Endometrium (tissue), 2 donors: ENCODE measurements around the gene USP36.
"Not testable (repeated sequence)": the region's sequence is repeated elsewhere in the genome, so short reads cannot be mapped to it uniquely, and the experiment has no call there.

Experiments
- FAIRE-seq: peaks from 2 replicates; lab custom pipeline; 2012; peaks lifted over from hg19 to GRCh38; lab: Jason Lieb, UNC
- donor health status: control.
- donor health status: control.

Gene USP36

DNA sequence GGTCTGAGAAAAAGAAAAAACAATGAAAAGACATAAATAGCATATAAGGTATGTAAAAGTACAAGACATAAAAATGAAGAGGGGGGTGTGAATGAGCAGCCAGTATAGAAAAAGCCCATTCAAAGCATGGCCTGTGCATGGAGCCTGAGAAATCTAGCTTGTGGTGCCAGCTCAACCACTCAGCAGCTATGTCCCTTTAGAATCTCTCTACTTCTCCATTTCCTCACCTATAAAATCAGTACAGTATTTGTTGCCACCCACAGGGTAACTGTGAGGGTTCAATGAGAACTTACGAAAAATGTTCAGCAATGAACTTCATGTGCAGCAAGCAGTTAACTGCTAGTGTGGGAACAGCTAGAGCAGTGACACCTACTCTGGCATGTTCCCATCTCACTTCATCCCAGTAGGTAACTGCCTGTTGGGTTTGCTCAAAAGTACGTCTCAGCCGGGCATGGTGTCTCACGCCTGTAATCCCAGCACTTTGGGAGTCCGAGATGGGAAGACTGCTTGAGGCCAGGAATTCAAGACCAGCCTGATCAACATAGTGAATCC lies 73.8 kb downstream of the USP36 start:
- no peak for FAIRE-seq

DNA sequence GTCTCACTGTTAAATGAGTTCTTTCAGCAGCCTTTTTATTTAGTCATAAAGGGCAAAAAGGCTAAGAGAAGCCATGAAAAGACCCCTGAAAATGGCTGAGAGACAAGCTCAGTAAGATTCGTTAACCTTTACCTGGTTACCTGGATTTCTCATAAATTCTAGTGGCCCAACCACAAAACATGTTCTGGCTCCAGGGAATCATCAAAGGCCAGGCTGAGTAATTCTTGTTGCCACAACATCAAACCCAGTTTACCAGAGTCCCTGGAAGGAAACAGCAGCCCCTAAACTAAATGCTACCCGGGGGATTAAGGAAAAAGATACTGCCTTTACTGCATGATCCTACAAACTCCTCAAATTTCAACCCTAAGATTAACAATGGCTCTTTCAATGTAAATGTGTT lies 74.4 kb downstream of the USP36 start:
- FAIRE-seq: no peak

DNA sequence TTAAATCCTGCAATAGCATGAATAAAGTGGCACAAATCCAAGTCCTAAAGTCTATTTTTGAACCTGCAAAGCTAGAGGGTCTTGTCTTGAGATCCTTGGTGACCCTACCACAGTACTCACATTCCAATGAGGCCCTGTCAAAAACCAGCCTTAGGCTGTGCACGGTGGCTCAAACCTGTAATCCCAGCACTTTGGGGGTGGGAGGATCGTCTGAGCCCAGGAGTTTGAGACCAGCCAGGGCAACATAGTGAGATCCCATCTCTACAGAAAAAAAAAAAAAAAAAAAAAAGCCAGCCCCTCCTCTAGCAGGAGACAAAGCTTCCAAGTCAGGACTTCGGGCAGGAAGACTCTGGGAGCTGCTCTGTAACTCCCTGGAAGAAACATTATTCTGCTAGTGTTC lies 74.8 kb downstream of the USP36 start:
- FAIRE-seq: no peak

DNA sequence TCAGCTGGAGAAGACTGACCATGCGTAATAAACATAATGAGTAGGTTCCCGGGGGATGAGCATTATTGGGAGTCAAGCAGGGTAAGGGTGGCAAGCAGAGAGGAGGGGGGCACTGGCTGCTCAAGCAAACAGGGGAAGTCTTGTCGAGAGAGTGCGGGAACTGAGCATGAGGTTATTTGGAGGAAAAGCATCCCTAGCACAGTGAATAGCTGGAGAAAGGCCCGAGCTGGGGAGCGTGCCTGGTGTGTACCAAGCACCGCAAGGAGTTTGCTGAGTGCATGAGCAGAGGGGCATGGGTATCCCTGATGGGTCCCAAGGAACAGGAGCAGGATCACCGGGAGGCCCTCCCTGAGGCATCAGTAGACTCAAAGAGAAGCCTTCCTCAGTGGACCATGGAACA lies 75.7 kb downstream of the USP36 start:
- FAIRE-seq: no peak

DNA sequence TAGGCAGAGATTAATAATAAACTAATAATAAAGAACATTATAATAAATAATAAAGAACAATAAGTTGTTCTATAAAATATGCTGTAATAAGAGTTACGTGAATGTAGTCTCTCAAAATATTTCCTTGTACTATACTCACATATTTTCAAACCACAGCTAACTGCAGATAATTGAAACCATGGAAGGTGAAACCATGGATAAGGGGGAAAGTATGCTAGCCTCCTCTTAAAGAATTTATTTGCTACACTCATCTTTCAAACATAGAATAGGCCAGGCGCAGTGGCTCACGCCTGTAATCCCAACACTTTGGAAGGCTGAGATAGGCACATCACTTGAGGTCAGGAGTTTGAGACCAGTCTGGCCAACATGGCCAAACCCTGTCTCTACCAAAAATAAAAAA lies 77.1 kb downstream of the USP36 start:
- no peak for FAIRE-seq

DNA sequence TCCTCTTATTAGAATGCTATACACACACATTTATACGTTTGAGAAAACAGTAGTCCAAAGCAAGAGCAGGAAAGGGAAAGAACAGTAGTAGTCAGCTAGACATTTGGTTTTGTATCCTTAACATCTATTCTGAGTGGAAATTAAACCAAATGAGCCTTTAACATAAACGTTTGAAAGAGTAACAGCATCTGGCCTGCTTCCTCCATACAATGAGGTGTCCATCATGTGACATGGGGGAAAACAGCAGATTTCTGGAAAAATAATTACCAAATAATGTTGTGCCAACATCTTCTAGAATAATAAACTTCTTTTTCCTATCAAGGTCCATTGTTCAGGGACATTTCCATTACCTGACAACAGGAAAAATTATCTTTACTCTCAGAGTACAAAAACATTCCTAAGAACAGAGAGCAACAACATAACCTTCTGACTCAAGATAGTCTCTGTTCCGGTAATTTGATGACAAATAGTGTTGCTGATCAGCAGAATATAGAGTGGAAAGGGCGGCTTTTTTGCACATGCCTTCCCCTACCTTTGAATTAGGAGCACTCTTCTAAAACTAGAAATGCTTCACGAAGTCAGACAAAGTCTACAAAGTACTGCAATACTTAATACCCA lies 78.7 kb downstream of the USP36 start:
- no peak for FAIRE-seq

DNA sequence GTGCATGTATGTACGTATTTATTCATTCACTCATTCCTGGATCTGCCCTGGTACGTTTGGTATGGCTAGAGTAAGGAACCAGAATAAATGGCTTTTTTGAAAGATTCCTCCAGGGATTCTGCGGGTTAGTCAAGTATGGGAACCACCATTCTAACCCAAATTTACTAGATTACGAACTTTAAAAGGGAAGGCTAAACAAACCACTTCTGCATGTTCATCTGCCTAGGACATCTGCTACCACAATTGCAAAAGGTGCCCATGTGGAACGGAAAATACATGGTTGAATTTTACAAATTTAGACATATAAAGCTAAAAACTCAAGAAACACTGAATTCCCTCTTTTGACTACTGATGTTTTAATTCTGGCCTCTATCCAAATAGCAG lies 80.7 kb downstream of the USP36 start:
- FAIRE-seq: no peak

DNA sequence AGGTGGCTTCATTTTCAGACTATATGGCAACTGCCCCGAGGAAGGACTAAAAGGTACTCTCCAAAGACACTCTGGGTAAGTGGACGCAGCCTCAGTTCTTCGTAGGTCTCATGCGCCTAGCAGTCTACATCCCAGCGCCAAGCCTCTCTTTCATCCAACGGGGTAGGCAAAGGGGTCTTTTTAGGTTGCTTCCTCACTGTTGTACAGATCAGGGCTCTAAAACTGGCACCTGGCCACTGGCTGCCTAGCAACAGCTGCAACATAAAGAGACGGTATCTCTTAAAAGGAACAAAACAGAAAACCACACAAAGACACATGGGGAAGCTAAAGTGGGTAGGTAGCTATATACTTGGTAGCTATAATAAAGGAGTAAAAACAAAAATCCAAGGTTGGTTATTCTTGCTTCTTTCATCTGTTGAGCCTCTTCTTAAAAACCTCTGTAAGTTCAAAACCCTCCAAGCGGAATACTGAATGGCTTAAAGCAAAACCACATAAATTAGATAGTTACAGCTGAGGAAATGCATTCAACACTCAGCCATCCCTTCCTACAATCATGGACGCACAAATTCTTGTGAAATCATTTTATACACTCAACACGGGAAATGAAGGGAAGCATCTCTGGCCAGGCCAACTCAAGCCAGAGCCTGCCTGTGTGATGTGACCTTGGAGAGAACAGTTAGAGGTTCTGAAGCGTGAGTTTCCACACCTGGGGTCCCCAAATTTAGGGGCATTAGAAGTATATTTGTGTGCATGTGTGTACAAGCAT lies 81.2 kb downstream of the USP36 start:
- FAIRE-seq: no peak

DNA sequence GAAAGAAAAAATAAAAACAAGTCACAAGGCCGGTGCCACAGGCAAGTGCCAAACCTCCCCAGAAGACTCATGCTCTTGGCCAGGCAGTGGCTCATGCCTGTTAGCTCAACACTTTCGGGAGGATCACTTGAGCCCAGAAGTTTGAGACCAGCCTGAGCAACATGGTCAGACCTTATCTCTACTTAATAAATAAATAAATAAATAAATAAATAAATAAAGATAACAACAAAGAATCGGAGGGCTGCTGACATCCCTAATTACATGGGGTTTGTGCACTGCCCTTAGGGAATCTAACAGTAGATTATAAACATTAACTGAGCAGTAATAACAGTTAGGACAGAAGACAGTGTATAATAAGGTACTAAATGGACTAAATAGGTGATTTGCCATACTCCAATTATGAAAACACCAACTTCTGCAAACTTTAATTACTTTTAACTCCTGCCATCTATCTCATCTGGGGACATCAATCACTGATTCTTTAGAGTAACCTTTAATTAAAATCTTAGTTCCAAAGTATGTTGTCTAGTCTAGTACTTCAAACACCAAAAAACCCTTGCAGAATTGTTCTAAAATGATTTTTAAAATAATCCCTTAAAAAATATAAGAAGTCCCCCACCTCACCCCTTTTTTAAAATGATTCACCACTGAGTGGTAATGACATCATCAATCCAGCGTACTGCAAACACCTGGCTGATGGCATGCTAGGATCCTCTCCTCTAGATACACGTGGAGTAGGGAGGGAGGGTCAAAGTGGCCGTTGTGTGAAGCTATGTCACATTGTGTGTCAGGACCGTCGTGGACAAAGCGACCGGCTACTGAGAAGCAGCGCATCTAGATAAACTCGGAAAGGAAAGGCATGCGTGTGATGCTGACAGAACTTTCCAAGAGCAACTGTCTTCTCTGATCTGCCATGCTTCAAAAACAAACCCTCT lies 87.0 kb downstream of the USP36 start:
- FAIRE-seq: no peak

DNA sequence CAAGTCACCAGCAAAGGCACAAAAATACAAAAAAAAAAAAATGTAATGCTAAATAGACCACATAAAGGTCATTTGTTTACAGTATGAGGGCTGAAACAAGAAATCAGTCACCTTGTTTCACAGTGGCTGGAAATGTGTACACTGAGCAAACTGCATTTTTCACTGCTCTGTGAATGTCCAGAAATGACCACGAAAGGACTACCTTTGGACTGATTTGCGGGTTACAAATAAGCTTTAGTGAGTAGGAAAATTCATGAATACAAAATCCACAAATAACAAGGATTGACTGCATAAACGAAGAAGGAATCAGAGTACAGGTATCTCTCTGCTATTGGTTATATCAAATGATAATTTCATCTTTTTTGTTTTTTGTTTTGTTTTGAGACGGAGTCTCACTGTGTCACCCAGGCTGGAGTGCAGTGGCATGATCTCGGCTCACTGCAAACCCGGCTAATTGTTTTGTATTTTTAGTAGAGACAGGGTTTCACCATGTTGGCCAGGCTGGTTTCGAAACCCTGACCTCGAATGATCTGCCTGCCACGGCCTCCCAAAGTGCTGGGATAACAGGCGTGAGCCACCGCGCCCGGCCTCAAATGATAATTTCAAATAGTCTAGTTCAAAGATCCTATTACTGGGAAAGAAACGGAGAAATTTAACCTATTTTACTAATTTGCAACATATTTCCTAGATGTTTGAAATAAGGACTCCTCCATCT lies 89.0 kb downstream of the USP36 start:
- no peak for FAIRE-seq

DNA sequence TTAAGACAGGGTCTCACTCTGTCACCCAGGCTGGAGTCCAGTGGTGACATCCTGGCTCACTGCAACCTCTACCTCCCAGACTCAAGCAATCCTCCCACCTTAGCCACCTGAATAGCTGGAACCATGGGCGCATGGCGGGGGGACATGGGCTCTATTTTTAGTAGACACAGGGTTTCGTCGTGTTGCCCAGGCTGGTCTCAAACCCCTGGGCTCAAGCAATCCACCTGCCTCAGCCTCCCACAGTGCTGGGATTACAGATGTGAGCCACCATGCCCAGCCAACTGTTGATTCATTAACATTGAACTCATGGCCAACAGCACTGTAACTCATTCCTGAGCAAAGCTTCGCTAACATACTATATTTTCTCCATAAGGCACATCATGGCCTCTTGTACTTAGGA lies 89.6 kb downstream of the USP36 start:
- FAIRE-seq: not testable (repeated sequence)

DNA sequence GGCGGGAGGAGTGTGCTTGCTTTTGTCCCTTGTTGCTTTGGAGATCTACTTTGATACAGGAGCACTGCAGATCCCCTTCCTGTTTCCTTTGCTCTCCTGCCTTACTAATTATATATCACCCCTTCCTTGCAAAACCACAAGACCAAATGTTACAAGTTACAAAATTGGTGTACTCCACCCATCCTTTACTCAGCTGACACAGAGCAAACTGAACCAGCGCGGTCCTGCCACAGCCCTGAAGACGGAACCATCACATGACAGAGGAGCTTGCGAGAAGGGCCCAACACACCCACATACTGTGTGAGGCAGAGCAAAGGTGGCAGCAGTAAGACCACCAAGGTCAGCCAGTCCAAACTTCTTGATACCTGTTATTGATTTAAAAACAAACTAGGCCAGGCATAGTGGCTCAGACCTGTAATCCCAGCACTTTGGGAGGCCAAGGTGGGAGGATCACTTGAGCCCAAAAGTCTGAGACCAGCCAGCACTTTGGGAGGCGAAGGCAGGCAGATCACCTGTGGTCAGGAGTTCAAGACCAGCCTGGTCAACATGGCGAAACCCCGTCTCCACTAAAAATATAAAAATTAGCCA lies 91.8 kb downstream of the USP36 start:
- FAIRE-seq: no peak

DNA sequence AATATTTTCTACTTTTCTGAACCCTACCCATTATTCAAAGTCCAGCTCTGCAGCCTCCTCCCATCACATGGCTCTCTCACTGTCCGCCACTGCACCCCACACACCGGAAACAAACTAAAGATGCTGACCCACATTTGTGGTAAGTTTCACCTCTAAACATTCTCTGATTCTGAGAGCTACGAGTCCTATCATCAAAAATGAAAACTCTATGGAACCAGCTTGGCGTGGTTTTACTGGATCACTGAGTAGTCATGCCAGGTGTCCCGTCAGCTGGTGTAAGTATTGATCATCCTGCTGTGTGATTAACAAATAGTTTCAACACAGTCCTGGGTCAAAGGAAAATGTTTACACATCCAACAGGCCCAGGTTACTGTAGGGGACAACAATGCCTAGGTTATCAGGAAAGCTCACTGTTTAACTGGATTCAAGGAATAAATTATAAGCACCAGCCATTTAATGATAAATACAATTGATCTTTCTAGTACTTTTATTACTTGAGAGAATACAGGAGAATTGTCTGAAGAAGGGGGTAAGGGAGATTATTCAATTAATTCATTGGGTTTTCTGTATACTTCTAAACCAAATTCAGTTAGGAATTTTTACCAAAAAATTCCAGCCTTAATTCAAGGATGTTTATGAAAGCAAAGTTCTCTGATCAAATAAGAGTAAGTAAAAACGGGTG lies 92.4 kb downstream of the USP36 start:
- FAIRE-seq: no peak

DNA sequence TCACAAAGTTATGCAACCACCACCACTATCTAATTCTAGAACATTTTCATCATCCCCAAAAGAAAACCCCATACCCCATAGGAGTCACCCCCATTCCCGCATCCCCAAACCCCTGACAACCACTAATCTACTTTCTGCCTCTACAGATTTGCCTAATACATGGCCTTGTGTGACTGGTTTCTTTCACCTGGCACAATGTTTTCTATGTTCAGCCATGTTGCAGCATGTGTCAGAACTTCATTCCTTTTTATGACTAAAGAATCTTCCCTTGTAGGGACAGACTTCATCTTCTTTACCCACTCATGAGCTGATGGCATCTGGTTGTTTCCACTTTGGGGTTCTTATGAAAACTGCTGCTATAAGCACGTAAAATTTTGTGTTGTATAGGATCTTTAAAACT lies 93.1 kb downstream of the USP36 start:
- no peak for FAIRE-seq

DNA sequence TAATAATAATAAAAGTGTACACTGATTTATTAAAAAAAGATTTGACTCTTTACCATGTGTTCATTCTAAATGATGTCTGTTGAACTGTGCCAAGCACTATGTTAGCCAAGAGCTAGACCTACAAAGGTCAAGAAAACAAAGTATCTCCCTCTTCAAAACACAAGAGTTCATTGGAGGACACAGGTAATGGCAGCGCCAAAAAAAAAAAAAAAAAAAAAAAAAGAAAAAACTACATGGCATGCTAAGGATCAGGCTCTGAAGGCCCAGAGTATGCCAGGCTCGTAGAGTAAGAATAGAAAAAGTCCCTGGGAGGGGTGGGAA lies 93.7 kb downstream of the USP36 start:
- no peak for FAIRE-seq

DNA sequence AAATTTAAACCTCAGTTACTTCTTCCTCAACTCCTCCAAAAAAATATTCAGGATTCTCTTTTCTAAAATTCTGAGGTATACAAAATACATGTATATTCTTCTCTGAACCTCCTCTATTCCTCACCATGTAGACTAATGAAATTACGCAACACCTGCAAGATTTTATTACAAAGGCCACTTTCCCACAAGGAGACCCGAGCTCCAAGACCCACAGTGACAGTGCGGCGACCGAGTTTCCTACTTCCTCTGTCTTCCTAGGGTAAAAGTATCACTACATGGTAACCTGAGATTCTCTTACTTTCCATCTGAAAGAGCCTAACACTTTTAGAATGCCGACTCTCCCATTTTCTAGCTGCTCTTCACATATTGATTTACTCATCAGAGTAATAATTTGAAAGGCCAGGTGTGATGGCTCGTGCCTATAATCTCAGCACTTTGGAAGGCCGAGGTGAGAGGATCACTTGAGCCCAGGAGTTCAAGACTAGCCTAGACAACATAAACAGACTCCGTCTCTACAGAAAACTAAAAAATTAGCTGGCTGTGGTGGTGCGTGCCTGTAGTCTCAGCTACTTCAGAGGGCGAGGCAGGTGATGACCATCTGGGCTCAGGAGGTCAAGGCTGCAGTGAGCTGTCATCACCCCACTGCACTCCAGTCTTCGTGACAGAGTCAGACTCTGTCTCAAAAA lies 94.2 kb downstream of the USP36 start:
- no peak for FAIRE-seq
